SU-DHL-6 (cell line): Measurements from ENCODE around the gene RETREG1.

ENCODE experiments used
- H2AFZ ChIP-seq: fragments of 200-600 bp; sonication (generic); 2 replicates; pipeline ENCODE4 v1.6.1; 2014; ENCODE audit warnings: low read depth, mild to moderate bottlenecking, moderate library complexity, mixed read lengths, antibody characterized with exemption, low read length; ENCODE audit not compliant: severe bottlenecking
- H3F3A ChIP-seq: fragments of 200-600 bp; shearing (Covaris generic); 2 replicates; pipeline ENCODE4 v1.6.0; 2016; ENCODE audit warnings: antibody characterized with exemption, mild to moderate bottlenecking; ENCODE audit not compliant: insufficient read depth
- H3K27ac ChIP-seq: fragments of 200-600 bp; sonication (generic); 2 replicates; pipeline ENCODE4 v1.5.1; 2016; ENCODE audit warnings: low read depth, mild to moderate bottlenecking, low read length, moderate library complexity, mixed read lengths
- H3K27me3 ChIP-seq: fragments of 200-600 bp; sonication (generic), shearing (Covaris generic); 2 replicates; pipeline ENCODE4 v1.6.0; 2014; ENCODE audit warnings: mild to moderate bottlenecking, low read length
- H3K36me3 ChIP-seq: fragments of 200-600 bp; sonication (generic); 2 replicates; pipeline ENCODE4 v1.6.1; 2014; ENCODE audit warnings: mild to moderate bottlenecking, low read length, mixed read lengths
- H3K4me2 ChIP-seq: fragments of 300-600, 200-600 bp; shearing (Covaris generic), sonication (generic); 2 replicates; pipeline ENCODE4 v1.6.0; 2014; ENCODE audit warnings: low read length, low read depth, mild to moderate bottlenecking; ENCODE audit not compliant: poor library complexity, severe bottlenecking
- H3K4me3 ChIP-seq: fragments of 200-600 bp; sonication (generic); 2 replicates; pipeline ENCODE4 v1.5.1; 2014; ENCODE audit warnings: antibody characterized with exemption, low read length, mild to moderate bottlenecking, mixed read lengths; ENCODE audit not compliant: insufficient read depth, poor library complexity, severe bottlenecking
- H3K79me2 ChIP-seq: fragments of 200-600 bp; sonication (generic); 2 replicates; pipeline ENCODE4 v1.6.1; 2014; ENCODE audit warnings: mild to moderate bottlenecking, low read length, moderate library complexity; ENCODE audit not compliant: insufficient read depth
- H3K9ac ChIP-seq: fragments of 200-600 bp; sonication (generic); 2 replicates; pipeline ENCODE4 v1.7.0; 2014; ENCODE audit warnings: mild to moderate bottlenecking, low read length
- H3K9me2 ChIP-seq: fragments of 200-600 bp; sonication (generic); replicated peaks from 2 replicates; pipeline ENCODE4 v1.6.1; 2014; ENCODE audit warnings: low read length; ENCODE audit not compliant: insufficient read depth
- H3K9me3 ChIP-seq: fragments of 200-600 bp; sonication (generic); 2 replicates; pipeline ENCODE4 v1.6.1; 2014; ENCODE audit warnings: low read length, mixed read lengths; ENCODE audit not compliant: insufficient read depth
- H4K20me1 ChIP-seq: fragments of 200-600 bp; sonication (generic); 2 replicates; pipeline ENCODE4 v1.6.1; 2014; ENCODE audit warnings: low read depth, mild to moderate bottlenecking, antibody characterized with exemption, low read length, moderate library complexity, mixed read lengths
- CTCF ChIP-seq: fragments of 200-600 bp; sonication (generic); IDR thresholded peaks from one replicate; pipeline ENCODE4 v1.5.1; 2017; ENCODE audit warnings: antibody characterized with exemption, mild to moderate bottlenecking, low read length, moderate library complexity; ENCODE audit not compliant: insufficient read depth, poor library complexity, severe bottlenecking
- EZH2phosphoT487 ChIP-seq: fragments of 200-600 bp; sonication (generic), shearing (Covaris generic); conservative IDR thresholded peaks from 2 replicates; pipeline ENCODE4 v1.6.1; 2018; ENCODE audit warnings: mild to moderate bottlenecking, antibody characterized with exemption, low read length, moderate library complexity, mixed read lengths

RETREG1 gene

GRCh38 chr5:16489322-16489791 is 127.4 kb downstream of the RETREG1 start:
- Histone ChIP-seq H3K4me3 (no peak overlapping the region), H3K79me2 (no peaks in the 10 kb centered on the region)
- TF ChIP-seq CTCF (peak; percentile 60), EZH2phosphoT487 (no peak)

GRCh38 chr5:16487456-16487855 is 129.3 kb downstream of the RETREG1 start:
- Histone ChIP-seq H3K4me3 (no peak overlapping the region), H3K79me2 (no peaks in the 10 kb centered on the region), H2AFZ (no peak overlapping the region), H3K27ac (no peak overlapping the region), H4K20me1 (no peaks in the 10 kb centered on the region), H3K27me3 (no peaks in the 10 kb centered on the region), H3F3A (no peaks in the 10 kb centered on the region), H3K4me2 (no peak overlapping the region), H3K9me3 (no peaks in the 10 kb centered on the region), H3K9ac (no peak overlapping the region), H3K36me3 (no peaks in the 10 kb centered on the region), H3K9me2 (no peaks in the 10 kb centered on the region)
- TF ChIP-seq EZH2phosphoT487 = no peak
- no peak for TF ChIP-seq CTCF

More at GRCh38 chr5:16489322-16489791, 127.4 kb downstream of the RETREG1 start:
- Histone ChIP-seq H3K9ac (no peak overlapping the region), H3K27me3 (no peaks in the 10 kb centered on the region), H3K4me2 (no peak overlapping the region), H3K36me3 (no peaks in the 10 kb centered on the region), H2AFZ (no peak overlapping the region), H4K20me1 (no peaks in the 10 kb centered on the region), H3K9me3 (0 out of 2 replicates have a peak, but pooled peaks cover 2% of the 10 kb centered on the region), H3F3A (no peaks in the 10 kb centered on the region), H3K9me2 (no peaks in the 10 kb centered on the region), H3K27ac (no peak overlapping the region)

GRCh38 chr5:16486711-16487111 is 130.1 kb downstream of the RETREG1 start:
- H3K27ac ChIP-seq = no peak overlapping the region
- H3K9me3 ChIP-seq = no peaks in the 10 kb centered on the region
- no peak overlapping the region for H3K9ac ChIP-seq
- H3K79me2 ChIP-seq = no peaks in the 10 kb centered on the region
- H2AFZ ChIP-seq = no peak overlapping the region
- no peaks in the 10 kb centered on the region for H3K36me3 ChIP-seq
- no peak for TF ChIP-seq EZH2phosphoT487
- TF ChIP-seq CTCF = no peak
- no peak overlapping the region for H3K4me2 ChIP-seq
- no peak overlapping the region for H3K4me3 ChIP-seq
- no peaks in the 10 kb centered on the region for H3K27me3 ChIP-seq
- no peaks in the 10 kb centered on the region for H4K20me1 ChIP-seq
- H3K9me2 ChIP-seq = no peaks in the 10 kb centered on the region
- H3F3A ChIP-seq = no peaks in the 10 kb centered on the region
